ACHN (cell line): ENCODE data around the gene ADGRL3.

ENCODE experiments used
- DNase-seq: peaks from one replicate; pipeline ENCODE4 v3.0.0-alpha.2; 2015
- in situ Hi-C: cut with HindIII; loops from 2 replicates; pipeline ENCODE4 v1.10.0; 2017; ENCODE audit warnings: low sequenced_read_pairs, low pct_ligation_motif_present, low pct_unique_long_range_greater_than_20kb

Gene ADGRL3

GRCh38 chr4:61553557-61554125 lies 353.5 kb downstream of the ADGRL3 start:
- no peak for DNase-seq
- in situ Hi-C loops = no loop called here

GRCh38 chr4:61555789-61556188 lies 355.7 kb downstream of the ADGRL3 start:
- peak; percentile 36 for DNase-seq
- in situ Hi-C loops = no loop called here

- in situ Hi-C loops = no loop called here
- DNase-seq = peak; percentile 9
Observed at GRCh38 chr4:61556277-61556676, 356.2 kb downstream of the ADGRL3 start.

- in situ Hi-C loops = no loop called here
- DNase-seq = no peak
Observed at GRCh38 chr4:61559396-61559795, 359.3 kb downstream of the ADGRL3 start.

GRCh38 chr4:61561028-61561427 lies 360.9 kb downstream of the ADGRL3 start:
- in situ Hi-C loops = no loop called here
- no peak for DNase-seq

- in situ Hi-C loops = no loop called here
- DNase-seq = peak; percentile 73
Observed at GRCh38 chr4:61571761-61572559, 371.8 kb downstream of the ADGRL3 start.

GRCh38 chr4:61575796-61576195 lies 375.7 kb downstream of the ADGRL3 start:
- in situ Hi-C loops = no loop called here
- DNase-seq = no peak

- DNase-seq = no peak
- in situ Hi-C loops = no loop called here
Observed at GRCh38 chr4:61579786-61580185, 379.7 kb downstream of the ADGRL3 start.

- peak; percentile 6 for DNase-seq
- in situ Hi-C loops = no loop called here
Observed at GRCh38 chr4:61580721-61581377, 380.7 kb downstream of the ADGRL3 start.

- in situ Hi-C loops = no loop called here
- peak; percentile 76 for DNase-seq
Observed at GRCh38 chr4:61583696-61584095, 383.6 kb downstream of the ADGRL3 start.

- DNase-seq = no peak
- in situ Hi-C loops = no loop called here
Observed at GRCh38 chr4:61588621-61589402, 388.7 kb downstream of the ADGRL3 start.

- peak; percentile 18 for DNase-seq
- in situ Hi-C loops = no loop called here
Observed at GRCh38 chr4:61590881-61591280, 390.8 kb downstream of the ADGRL3 start.

GRCh38 chr4:61596606-61597340 lies 396.6 kb downstream of the ADGRL3 start:
- DNase-seq = no peak
- in situ Hi-C loops = no loop called here

- in situ Hi-C loops = no loop called here
- no peak for DNase-seq
Observed at GRCh38 chr4:61603086-61603485, 403.0 kb downstream of the ADGRL3 start.

GRCh38 chr4:61604054-61604453 lies 403.9 kb downstream of the ADGRL3 start:
- in situ Hi-C loops = no loop called here
- no peak for DNase-seq

GRCh38 chr4:61605984-61606383 lies 405.9 kb downstream of the ADGRL3 start:
- in situ Hi-C loops = no loop called here
- no peak for DNase-seq

GRCh38 chr4:61614231-61614630 lies 414.1 kb downstream of the ADGRL3 start:
- DNase-seq = no peak
- in situ Hi-C loops = no loop called here

GRCh38 chr4:61619528-61619927 lies 419.4 kb downstream of the ADGRL3 start:
- peak; percentile 7 for DNase-seq
- in situ Hi-C loops = no loop called here
